GM20431 (cell line): ENCODE data around the gene RPS6KA4.

Experiments used
- in situ Hi-C: fragments of 300-500 bp; cut with MseI, MboI; formaldehyde crosslinking; loops from one replicate; pipeline ENCODE4 v1.15.0; 2020; ENCODE audit warnings: low sequenced_read_pairs; ENCODE audit not compliant: unreplicated experiment

RPS6KA4 gene

DNA sequence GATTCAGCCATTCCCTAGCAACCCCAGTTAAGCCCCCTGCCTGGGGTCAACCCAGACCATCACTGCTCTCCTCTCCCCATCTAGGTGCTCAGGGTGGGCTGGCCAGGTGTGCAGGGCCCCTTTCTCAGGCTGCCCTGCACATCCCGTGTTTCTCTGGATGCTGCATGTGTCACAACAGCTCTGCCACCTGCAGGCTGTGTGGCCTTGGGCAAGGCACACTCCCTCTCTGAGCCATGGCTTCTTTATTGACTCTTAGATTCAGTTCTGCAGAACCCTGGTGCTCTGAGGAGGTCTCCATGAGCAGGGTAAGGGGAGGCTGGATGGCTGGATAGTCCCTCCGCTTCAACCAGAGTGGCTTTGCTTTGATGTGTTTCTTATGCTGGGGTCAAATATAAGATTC lies 24.6 kb downstream of the RPS6KA4 start:
- in situ Hi-C loops = no loop called here

DNA sequence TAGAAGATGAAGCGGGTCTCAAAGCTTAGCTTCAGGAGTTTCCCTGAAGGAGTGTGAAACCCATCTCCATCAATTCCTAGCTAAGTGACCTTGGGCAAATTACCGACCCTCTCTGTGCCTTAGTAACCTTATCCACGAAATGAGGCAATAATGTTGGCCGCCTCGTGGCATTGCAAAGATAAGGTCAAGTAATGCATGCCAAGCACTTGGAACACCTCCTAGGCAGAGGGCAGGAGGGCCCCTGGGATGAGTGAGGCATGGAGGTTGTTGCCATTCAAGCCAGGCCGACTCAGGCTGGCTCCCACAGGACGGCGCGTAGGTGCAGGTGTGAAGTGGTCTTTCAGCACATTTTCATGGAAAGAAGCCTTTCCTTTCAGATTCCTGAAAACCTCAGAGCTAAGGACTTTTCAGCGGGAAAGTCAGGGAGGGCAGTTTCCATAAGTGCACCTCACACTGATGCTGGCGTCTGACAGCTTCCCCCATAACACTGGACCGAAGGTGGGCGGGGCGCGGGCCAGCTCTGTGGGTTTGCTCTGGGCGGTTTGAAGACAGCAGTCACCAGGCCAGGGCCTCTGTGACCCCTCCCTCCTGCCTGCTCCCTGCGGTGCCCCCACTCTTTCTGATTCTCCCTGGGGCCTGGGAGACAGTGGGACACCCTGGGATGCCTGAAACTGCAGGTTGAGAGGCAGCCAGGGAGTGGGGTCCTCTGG lies 25.2 kb downstream of the RPS6KA4 start:
- in situ Hi-C loops = no loop called here

DNA sequence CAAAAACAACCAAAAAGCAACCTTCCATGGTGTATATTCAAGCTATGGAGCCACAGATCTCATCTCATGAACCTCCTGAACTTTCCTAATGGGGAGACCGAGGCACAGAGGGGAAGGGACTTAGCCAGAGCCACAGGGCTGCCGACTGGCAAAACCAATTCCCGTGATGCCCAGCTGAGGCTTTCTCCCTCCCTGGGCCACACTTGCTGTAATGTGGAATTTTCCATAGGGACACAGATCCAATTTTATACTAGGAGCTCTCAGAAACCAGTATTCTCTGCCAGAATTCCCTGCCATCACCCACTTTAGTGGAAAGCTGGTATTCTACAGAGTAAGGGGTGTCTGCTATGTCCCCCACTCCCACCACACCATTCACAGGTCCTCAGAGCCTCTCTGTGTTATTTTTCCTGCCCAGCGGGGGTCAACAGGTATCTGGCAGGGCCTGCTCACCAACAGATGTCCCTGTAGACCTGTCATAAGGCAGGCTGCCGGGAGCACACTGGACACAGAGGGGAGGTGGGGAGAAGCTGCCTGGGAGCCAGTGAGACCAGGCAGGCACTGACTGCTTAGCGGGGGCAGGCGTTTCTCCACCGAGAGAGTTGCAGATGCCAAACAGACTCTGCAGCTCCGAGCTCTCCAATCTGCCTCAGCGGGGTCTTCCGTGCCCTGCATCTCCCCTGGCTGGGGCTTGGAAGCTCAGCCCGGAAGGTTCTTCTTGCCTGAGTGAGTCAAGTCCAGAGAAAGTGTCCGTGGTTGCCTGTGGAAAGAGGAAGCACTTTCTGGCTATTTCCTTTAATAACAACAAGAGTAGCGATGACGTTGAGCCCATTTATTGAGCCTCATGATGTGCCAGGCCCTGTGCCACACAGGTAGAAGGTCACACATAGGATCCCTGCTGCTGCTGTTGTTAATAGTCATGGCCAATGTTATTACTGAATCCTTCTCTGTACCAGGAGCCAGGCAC lies 26.3 kb downstream of the RPS6KA4 start:
- in situ Hi-C loops = no loop called here

DNA sequence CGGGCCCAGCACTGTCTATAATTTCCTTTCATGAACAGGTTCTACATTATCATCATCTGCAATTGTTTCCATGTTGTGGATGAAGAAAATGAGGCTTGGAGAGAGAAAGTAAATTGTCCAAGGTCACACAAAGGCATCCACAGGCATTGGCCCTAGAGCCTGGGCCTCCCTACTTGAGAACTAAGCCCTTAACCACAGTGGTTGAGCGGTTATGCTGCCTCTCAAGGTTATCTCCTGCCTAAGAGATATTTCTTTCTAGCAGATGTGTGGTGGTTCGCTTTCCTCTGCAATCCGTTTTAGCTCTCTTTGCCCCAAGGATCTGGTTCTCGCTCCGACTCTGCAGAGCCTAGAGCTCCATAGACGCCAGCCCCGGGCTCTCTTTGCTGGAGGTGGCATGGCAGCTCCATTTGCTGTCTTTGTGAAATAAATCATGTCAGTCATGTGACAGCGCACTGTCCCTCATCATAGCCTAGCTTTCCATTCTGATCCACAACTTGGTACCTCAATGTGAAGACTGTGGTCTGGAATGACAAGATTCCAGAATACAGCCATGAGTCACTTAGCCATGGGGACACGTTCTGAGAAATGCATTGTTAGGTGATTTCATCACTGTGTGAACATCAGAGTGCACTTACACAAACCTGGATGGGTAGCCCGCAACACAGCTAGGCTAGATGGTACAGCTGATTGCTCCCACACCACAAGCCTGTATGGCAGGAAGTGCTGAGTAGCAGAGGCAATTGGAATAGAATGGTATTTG lies 27.2 kb downstream of the RPS6KA4 start:
- in situ Hi-C loops = no loop called here

DNA sequence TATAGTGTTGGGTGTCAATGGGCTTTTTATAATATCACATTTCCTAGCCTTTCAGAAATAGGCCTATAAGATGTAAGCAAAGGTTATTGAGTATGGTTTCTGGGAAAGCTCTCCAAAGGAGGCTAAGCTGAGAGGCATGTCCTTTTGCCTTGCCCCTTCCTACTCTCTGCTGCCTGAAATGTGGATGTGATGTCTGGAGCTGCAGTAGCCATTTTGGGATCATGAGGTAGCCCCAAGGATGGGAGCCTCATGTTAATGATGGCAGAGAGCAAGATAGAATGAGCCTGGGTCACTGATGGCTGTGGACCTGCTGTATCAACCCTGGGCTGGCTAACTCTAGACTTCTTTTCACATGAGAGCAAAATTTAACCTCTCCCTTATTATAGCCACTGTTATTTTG lies 29.0 kb downstream of the RPS6KA4 start:
- in situ Hi-C loops = no loop called here

DNA sequence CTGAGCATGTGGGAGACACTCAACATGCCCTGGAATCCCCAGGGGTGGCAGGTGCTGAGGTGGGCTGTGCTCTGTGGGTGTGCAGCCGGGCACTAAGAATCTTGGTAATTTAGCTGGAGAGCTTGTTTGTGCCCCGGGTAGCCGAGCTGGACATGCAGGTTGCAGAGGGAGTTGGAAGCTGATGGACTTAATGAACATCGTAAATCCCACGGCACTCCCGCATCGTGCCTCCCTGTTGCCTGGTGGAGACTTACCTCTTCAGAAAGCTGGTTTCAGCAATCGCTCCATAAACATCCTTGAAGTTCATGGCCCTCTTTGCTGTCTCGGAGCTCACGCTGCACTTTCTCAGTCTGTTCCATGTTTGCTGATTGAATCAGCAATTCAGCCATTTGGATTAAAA lies 29.9 kb downstream of the RPS6KA4 start:
- in situ Hi-C loops = no loop called here

DNA sequence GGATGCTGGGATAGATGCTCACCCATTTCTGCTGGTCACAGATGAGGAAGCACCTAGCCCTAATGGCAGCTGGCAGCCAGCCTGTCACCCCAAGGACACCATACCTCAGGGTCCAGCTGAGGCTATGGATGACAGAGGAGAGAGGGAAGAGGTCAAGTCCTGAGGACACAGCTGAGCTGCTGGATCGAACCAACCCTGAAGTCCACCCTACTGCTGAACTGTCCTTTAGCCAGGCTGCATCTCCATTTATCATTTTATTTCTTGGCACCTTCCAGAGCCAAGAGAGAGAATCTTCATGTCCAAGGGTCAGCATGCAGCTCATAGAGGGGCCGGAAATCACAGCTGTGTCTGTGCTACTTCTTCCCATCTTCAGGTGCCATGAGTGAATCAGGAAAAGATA lies 30.9 kb downstream of the RPS6KA4 start:
- in situ Hi-C loops = no loop called here

DNA sequence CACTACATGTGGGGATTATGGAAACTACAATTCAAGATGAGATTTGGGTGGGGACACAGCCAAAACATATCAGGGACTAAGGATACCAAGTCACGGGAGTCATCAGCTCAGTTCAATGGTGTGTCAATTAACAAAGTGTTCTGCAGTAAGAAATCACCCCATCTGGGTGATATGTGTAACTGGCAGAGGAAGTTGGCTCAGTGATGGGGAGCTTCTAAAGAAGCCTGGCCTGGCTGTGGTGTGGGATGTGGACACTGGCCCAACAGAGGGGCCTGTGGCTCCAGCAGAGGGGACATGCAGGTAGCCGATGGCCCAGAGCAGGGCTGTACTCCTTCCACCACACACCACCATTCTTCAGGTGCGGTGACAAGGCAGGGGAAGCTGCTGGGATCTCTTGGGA lies 31.6 kb downstream of the RPS6KA4 start:
- in situ Hi-C loops = no loop called here

DNA sequence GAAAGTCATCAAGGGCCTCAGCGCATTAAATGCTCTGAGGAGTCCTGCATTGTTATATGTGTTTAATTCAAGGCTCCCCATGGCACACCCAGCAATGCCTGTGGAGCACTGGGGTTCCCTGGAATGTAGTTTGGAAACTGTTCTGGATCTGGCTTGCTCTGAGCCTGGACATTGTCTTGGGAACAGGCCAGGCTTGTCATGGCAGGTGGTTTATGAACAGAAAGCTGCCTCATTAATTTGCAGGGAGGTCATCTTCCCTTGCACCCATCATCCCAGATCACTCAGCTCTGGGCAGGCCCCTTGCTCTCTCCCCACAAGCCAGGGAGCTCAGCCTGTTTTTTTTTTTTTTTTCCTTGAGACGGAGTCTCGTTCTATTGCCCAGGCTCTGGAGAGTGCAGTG lies 32.9 kb downstream of the RPS6KA4 start:
- in situ Hi-C loops = no loop called here

DNA sequence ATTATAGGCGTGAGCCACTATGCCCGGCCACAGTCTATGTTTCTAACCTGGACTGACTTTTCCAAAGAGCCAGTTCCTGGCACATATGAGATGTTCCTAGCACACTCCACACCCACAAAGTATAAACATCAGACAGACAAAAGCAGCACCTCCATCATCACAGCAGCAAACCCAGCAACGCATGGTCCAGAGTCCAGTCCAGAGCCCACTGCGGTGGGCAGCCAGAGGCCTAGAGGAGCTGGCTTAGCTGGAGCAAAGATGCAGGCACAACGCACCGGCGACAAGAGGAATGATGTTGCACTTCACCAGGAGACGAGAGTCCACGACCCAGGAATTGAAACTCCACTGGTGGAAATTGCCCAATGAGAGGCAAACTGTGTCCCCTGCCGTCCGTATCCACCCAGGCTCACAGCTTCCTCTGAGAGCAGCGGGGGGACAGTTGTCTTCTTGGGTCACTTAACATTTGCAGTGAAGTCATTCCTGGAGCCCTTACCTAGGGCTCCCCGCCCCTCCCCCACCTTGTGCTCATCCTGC lies 36.6 kb downstream of the RPS6KA4 start:
- in situ Hi-C loops = no loop called here

DNA sequence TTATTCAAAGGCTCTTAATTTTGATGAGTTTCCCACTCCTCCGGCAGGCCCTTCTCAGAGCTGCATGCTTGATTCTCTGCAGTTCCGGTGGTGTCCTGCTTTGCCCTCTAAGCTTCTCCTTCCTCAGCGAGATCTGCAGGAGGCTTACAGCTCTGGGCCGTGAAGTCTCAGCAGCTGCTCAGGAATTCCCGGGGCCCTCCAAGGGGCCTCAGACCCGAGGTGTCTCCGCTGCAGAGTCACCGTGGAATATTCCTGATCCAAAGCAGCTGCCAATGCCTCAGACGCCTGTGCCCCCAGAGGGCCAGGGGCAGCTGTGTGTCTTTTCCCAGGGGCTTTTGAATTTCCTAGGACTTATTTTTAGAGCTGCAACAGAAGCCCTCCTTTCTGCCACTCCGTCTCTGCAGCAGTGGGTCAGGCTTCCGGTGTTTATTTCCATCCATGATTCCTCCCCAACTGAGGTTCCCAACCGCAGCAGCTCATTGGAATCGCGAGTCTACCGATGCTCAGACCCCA lies 37.2 kb downstream of the RPS6KA4 start:
- in situ Hi-C loops = no loop called here

DNA sequence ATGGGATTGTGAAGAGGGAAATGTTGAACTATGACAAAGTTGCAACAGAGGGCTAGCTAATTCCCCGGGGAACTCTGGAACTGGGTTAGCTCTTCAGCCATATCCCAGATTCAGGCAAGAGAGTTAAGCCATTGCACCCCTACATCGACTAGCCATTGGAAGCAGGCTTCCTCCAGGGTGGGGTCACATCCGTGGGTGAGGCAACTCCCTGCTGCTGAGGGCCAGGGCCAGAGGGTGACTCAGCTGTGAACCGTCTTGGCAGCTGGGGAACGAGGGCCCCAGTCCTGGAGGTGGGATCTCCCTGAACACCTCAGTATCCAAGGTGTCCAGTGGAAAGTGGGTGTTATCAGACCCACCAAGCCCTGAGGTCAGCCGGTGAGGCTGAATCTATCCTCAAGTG lies 41.1 kb downstream of the RPS6KA4 start:
- in situ Hi-C loops = no loop called here

DNA sequence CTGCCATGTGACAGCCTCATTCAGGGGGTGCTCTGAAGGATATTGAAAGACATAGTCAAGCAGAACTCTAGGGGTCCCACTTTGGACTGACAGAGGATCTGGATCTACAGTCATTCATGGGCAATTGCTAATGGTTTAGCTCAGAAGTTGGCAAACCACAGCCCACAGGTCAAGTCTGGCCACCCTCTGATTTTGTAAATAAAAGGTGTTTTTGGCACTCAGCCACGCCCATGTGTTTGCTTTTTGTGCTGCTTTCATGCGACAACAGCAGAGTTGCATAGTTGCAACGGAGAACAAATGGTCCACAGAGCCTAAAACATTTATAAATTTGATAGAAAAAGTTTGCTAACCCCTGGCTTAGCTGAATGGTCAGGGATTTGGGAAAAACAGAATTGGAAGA lies 41.7 kb downstream of the RPS6KA4 start:
- in situ Hi-C loops = no loop called here

DNA sequence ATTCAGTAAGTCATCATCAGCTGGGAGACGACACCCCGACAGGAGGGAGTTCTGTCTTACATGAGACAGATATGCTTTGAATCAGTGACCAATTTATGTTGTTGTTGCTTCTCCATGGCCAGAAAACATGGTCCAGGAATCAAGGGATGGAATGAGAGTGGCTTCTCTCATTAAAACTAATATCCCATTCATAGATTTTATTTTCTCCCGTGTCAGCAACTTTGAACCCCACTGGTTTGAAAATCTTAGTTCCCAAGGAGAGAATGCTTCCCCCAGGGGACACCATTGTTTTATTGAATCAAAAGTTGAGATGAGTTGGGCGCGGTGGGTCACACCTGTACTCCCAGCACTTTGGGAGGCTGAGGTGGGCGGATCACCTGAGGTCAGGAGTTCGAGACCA lies 42.8 kb downstream of the RPS6KA4 start:
- in situ Hi-C loops = no loop called here

DNA sequence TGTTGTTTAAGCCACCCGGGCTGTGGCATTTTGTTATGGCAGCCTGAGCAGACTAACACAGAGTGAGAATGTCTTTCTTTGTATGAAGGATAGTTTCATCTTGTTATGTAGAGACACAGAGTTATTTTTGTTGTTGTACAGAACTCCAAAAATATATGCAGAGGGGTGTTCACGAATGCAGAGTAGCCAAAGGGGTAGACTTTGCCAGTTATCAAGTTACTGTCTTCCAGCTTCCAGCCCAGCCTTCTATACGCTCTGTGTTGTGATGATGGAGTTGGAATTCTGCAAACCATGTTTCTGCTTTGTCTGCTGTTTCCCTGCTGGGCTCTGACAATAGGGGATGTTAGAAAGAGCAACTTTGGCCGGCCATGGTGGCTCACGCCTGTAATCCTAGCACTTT lies 44.1 kb downstream of the RPS6KA4 start:
- in situ Hi-C loops = no loop called here

DNA sequence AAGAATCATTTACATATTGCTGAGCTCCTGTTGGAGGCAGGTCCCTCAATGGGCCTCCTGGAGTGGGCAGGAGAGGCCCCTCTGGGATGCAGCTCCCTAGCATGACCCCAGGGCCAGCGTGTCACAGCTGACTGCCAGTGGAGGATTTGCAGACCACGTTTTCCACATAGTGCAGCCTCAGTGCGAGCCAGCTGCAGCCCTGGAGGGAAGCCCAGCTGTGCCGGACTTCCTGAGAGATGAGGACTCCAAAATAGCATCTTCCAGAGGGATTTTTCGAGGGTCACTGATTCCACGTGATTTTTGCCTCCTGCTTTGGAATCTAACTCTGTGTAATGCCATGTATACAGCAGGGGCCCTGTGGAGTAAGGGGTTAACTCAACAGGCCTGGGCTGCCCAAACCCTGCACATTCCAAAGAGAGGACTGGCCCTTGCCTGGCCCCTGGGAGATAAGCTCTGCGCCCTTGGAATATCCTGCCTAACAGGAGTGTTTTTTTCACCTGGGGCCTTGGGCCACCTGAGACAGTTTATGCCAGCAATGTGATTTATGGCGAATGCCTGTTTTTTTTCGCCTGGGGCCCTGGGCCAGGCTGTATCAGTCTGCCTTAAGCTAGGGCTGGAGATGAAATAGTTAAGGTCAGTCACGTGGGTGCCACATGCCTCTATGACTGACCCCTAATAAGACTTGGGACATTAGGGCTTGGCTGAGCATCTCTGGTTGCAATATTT lies 47.4 kb downstream of the RPS6KA4 start:
- in situ Hi-C loops = no loop called here

DNA sequence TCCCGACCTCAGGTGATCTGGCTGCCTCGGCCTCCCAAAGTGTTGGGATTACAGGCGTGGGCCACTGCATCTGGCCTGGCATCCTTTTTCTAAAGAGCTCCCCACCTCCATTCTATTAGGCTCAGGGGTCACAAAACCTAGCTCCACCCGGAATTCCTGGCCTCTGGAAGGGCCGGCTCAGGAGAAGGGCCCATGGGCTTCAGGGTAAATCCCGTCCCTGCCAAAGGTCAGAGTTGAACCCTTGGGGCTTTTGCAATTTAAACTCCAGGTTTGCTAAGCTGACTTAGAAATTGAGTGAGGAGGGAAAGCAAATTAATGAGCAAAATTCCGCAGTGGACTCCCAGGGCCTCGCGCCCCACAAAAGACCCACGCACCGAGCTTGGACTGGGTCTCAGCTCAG lies 48.3 kb downstream of the RPS6KA4 start:
- in situ Hi-C loops = no loop called here

DNA sequence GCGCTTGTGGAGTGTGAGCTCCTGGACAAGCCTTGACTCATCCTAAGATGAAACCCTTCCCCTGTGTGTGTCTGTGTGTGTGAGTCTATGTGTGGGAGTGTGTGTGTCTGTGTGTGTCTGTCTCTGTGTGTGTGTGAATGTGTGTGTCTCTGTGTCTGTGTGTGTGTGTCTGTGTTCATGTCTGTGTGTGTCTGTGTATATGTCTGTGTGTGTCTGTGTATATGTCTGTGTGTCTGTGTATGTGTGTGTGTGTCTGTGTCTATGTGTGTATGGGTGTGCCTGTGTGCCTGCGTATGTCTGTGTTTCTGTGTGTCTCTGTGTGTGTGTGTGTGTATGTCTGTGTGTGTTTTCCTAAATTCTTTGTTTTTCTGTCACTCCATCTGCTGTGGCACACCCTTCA lies 48.7 kb downstream of the RPS6KA4 start:
- in situ Hi-C loops = no loop called here

DNA sequence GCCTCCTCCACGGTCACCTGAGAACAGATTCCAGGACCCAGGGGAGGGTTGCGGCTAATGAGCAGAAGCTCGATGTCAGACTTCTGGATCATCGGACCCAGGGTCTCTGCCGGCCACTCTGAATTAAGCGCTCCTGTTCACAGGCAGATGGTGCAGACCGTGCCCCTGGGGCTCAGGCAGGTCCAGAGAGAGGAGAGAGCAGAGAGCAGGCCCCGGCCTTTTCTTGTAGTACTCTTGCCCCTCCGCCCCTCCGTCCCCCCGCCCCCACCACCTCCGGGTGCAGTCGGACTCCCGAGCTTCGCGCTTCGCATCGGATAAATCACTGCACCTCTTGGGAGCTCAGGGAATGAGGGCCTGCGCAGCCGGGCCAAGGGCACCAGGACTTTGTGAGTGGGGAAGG lies 50.3 kb downstream of the RPS6KA4 start:
- in situ Hi-C loops = no loop called here
